IMR-90 (cell line): ENCODE data around the gene GBA3. TPM values are rescaled to one million over a fixed set of nuclear protein-coding genes. Genes with fewer than 3 reads are reported as not detected.

ENCODE experiments used
- ATAC-seq: fragments of 200-7000 bp; cut with Tn5 transposase; 2 replicates; pipeline ENCODE4 v1.9.1; 2020; ENCODE audit warnings: low read depth, mild to moderate bottlenecking, moderate library complexity
- BruUV-seq: library from RNA; stranded (reverse); fragments of 400-500 nt; replicated peaks from 2 replicates; lab custom pipeline; 2021; lab: Mats Ljungman, UMichigan
- CTCF ChIA-PET: fragments of 300-600 bp; formaldehyde crosslinking; extraction: SDS; loops from one replicate; lab custom pipeline; 2021; ENCODE audit warnings: antibody characterized with exemption; lab: Yijun Ruan, JAX
- POLR2A ChIA-PET: fragments of 300-600 bp; sonication (Branson Sonifier 250); formaldehyde crosslinking; loops from one replicate; lab custom pipeline; 2022; ENCODE audit warnings: antibody characterized with exemption; ENCODE audit not compliant: unreplicated experiment; lab: Charles Lee
- DNase-seq: peaks from one replicate; pipeline ENCODE4 v3.0.0; 2013
- H2AFZ ChIP-seq: replicated peaks from 2 replicates; pipeline ENCODE3; 2013; ENCODE audit warnings: low read length, mild to moderate bottlenecking; ENCODE audit not compliant: poor library complexity
- H2AK5ac ChIP-seq: 2 replicates; pipeline ENCODE4 v1.6.1; 2013; ENCODE audit warnings: low read depth, low read length, inconsistent platforms
- H2AK9ac ChIP-seq: replicated peaks from 2 replicates; pipeline ENCODE3; 2013; ENCODE audit warnings: mild to moderate bottlenecking, low read depth, low read length, moderate library complexity; ENCODE audit not compliant: poor library complexity
- H2BK120ac ChIP-seq: 2 replicates; pipeline ENCODE4 v1.6.1; 2013; ENCODE audit warnings: low read depth, low read length, inconsistent platforms
- H2BK15ac ChIP-seq: 3 replicates; pipeline ENCODE4 v1.6.1; 2013; ENCODE audit warnings: low read depth, low read length, inconsistent platforms
- H2BK20ac ChIP-seq: 2 replicates; pipeline ENCODE4 v1.6.1; 2013; ENCODE audit warnings: low read depth, mild to moderate bottlenecking, inconsistent platforms, low read length, moderate library complexity
- H2BK5ac ChIP-seq: 2 replicates; pipeline ENCODE4 v1.6.1; 2013; ENCODE audit warnings: mild to moderate bottlenecking, low read depth, low read length, inconsistent platforms; ENCODE audit not compliant: poor library complexity, severe bottlenecking
- H3K14ac ChIP-seq: replicated peaks from 2 replicates; pipeline ENCODE4 v1.6.1; 2013; ENCODE audit warnings: low read depth, low read length, inconsistent platforms
- H3K18ac ChIP-seq: 2 replicates; pipeline ENCODE4 v1.6.1; 2013; ENCODE audit warnings: low read depth, low read length, control low read depth
- H3K23ac ChIP-seq: 2 replicates; pipeline ENCODE4 v1.6.1; 2013; ENCODE audit warnings: low read depth, low read length, inconsistent platforms
- H3K27ac ChIP-seq: 2 replicates; pipeline ENCODE4 v1.5.1; 2013; ENCODE audit warnings: mild to moderate bottlenecking, control low read depth, low read length; ENCODE audit not compliant: insufficient read depth
- H3K27me3 ChIP-seq: 2 replicates; pipeline ENCODE4 v1.6.1; 2013; ENCODE audit warnings: low read length; ENCODE audit not compliant: control insufficient read depth, insufficient read depth
- H3K36me3 ChIP-seq: 2 replicates; pipeline ENCODE4 v1.6.1; 2013; ENCODE audit warnings: low read length, mixed read lengths; ENCODE audit not compliant: control insufficient read depth, insufficient read depth
- H3K4ac ChIP-seq: 2 replicates; pipeline ENCODE4 v1.6.1; 2013; ENCODE audit warnings: low read depth, low read length, inconsistent platforms
- H3K4me1 ChIP-seq: 2 replicates; pipeline ENCODE4 v1.6.1; 2013; ENCODE audit warnings: low read length, mixed read lengths; ENCODE audit not compliant: control insufficient read depth, insufficient read depth
- H3K4me2 ChIP-seq: 2 replicates; pipeline ENCODE4 v1.6.1; 2013; ENCODE audit warnings: low read depth, mild to moderate bottlenecking, control low read depth, low read length, moderate library complexity
- H3K4me3 ChIP-seq: 2 replicates; pipeline ENCODE4 v1.5.1; 2013; ENCODE audit warnings: low read depth, mild to moderate bottlenecking, control low read depth, low read length, moderate library complexity; ENCODE audit not compliant: insufficient read depth
- H3K56ac ChIP-seq: 2 replicates; pipeline ENCODE4 v1.6.1; 2013; ENCODE audit warnings: low read length, inconsistent platforms; ENCODE audit not compliant: insufficient read depth; ENCODE audit errors: extremely low read depth
- H3K79me1 ChIP-seq, 2 experiments: 2 replicates each; pipeline ENCODE4 v1.6.1; 2013; ENCODE audit warnings: low read length in 2 of 2, inconsistent platforms in 1 of 2, low read depth in 1 of 2
- H3K9ac ChIP-seq: 2 replicates; pipeline ENCODE4 v1.6.1; 2013; ENCODE audit warnings: low read depth, low read length, control low read depth
- H3K9me1 ChIP-seq: 2 replicates; pipeline ENCODE4 v1.6.1; 2013; ENCODE audit warnings: low read length, inconsistent platforms; ENCODE audit not compliant: insufficient read depth
- H3K9me3 ChIP-seq: 2 replicates; pipeline ENCODE4 v1.6.1; 2013; ENCODE audit warnings: low read length; ENCODE audit not compliant: control insufficient read depth, insufficient read depth
- H4K20me1 ChIP-seq: 2 replicates; pipeline ENCODE4 v1.6.1; 2013; ENCODE audit warnings: low read length, inconsistent platforms; ENCODE audit not compliant: insufficient read depth
- H4K5ac ChIP-seq: 2 replicates; pipeline ENCODE4 v1.6.1; 2013; ENCODE audit warnings: mild to moderate bottlenecking, low read depth, low read length, control low read depth
- H4K8ac ChIP-seq, 2 experiments: 2 replicates each; pipeline ENCODE4 v1.6.1; 2013; ENCODE audit warnings: low read depth in 2 of 2, low read length in 2 of 2, control low read depth in 1 of 2, inconsistent platforms in 1 of 2
- H4K91ac ChIP-seq: 2 replicates; pipeline ENCODE4 v1.6.1; 2013; ENCODE audit warnings: low read depth, low read length, inconsistent platforms; ENCODE audit not compliant: insufficient read depth
- BHLHE40 ChIP-seq: fragments of 150-350 bp; IDR thresholded peaks from 2 replicates; pipeline ENCODE4 v1.6.1; 2016; ENCODE audit warnings: mild to moderate bottlenecking, low read depth, low read length
- CEBPB ChIP-seq: IDR thresholded peaks from 2 replicates; pipeline ENCODE4 v1.6.1; 2012; ENCODE audit warnings: low read depth, low read length, improper control_type of control experiment
- CHD1 ChIP-seq: IDR thresholded peaks from 2 replicates; pipeline ENCODE4 v1.6.1; 2012; ENCODE audit warnings: low read depth, low read length, improper control_type of control experiment
- CTCF ChIP-seq: conservative IDR thresholded peaks from 2 replicates; pipeline ENCODE4 v1.5.1; 2012; ENCODE audit warnings: mild to moderate bottlenecking, low read depth, low read length, improper control_type of control experiment
- FOS ChIP-seq: fragments of 150-350 bp; IDR thresholded peaks from 2 replicates; pipeline ENCODE4 v1.6.1; 2016; ENCODE audit warnings: low read depth, low read length
- MAFK ChIP-seq: IDR thresholded peaks from 2 replicates; pipeline ENCODE4 v1.6.1; 2012; ENCODE audit warnings: low read depth, low read length, improper control_type of control experiment
- MAZ ChIP-seq: IDR thresholded peaks from 2 replicates; pipeline ENCODE4 v1.6.1; 2012; ENCODE audit warnings: low read depth, mild to moderate bottlenecking, low read length, improper control_type of control experiment, moderate library complexity, borderline replicate concordance
- MXI1 ChIP-seq: IDR thresholded peaks from 2 replicates; pipeline ENCODE4 v1.6.1; 2012; ENCODE audit warnings: low read depth, mild to moderate bottlenecking, low read length, moderate library complexity, borderline replicate concordance
- NFE2L2 ChIP-seq: fragments of 150-350 bp; IDR thresholded peaks from 2 replicates; pipeline ENCODE4 v1.6.1; 2016; ENCODE audit warnings: low read depth, mild to moderate bottlenecking, low read length
- POLR2A ChIP-seq: IDR thresholded peaks from 2 replicates; pipeline ENCODE4 v1.6.1; 2012; ENCODE audit warnings: mild to moderate bottlenecking, low read depth, low read length
- RCOR1 ChIP-seq: IDR thresholded peaks from 2 replicates; pipeline ENCODE4 v1.6.1; 2012; ENCODE audit warnings: mild to moderate bottlenecking, low read length, improper control_type of control experiment; ENCODE audit not compliant: insufficient replicate concordance
- RFX5 ChIP-seq: IDR thresholded peaks from 2 replicates; pipeline ENCODE4 v1.8.0; 2012; ENCODE audit warnings: low read depth, mild to moderate bottlenecking, low read length, moderate library complexity
- SMC3 ChIP-seq: fragments of 150-350 bp; IDR thresholded peaks from 2 replicates; pipeline ENCODE4 v1.6.1; 2016; ENCODE audit warnings: low read depth, mild to moderate bottlenecking, antibody characterized with exemption, low read length, moderate library complexity
- USF2 ChIP-seq: fragments of 150-350 bp; IDR thresholded peaks from 2 replicates; pipeline ENCODE4 v1.6.1; 2017; ENCODE audit warnings: mild to moderate bottlenecking, antibody characterized with exemption, low read length, low read depth
- WGBS, 2 experiments: methylation state at CpG; one replicate each; pipeline versions ENCODE4 v1.1.5 to v1.1.7; 2013; ENCODE audit warnings: missing lambda C conversion rate in 2 of 2; ENCODE audit not compliant: insufficient read length in 1 of 2; ENCODE audit errors: extremely low coverage in 2 of 2; 5-methylcytosine and 5-hydroxymethylcytosine counted together
- dilution Hi-C: fragments of 300-500 bp; cut with HindIII; formaldehyde crosslinking; loops from one replicate; pipeline ENCODE4 v1.14.3; 2018; ENCODE audit warnings: low sequenced_read_pairs; ENCODE audit not compliant: unreplicated experiment
- in situ Hi-C: fragments of 300-500 bp; cut with MboI; formaldehyde crosslinking; loops from 3 replicates; pipeline ENCODE4 v1.14.3; 2019; ENCODE audit warnings: low sequenced_read_pairs, inconsistent platforms, mixed read lengths
- intact Hi-C: fragments of 100-400 bp; cut with micrococcal nuclease; formaldehyde crosslinking; loops from 2 replicates; pipeline ENCODE4 v1.10.0; 2022
- polyA plus RNA-seq, 3 experiments: library from polyadenylated mRNA; depleted of rRNA; stranded (reverse); fragments of >200 nt; gene quantifications; 2 replicates each; pipeline ENCODE4 v1.2.3, GENCODE V29; 2012; ENCODE audit warnings: low replicate concordance in 1 of 3
- total RNA-seq: library from RNA; depleted of rRNA; stranded (reverse); fragments of >200 nt; gene quantifications from 2 replicates; pipeline ENCODE4 v1.2.3, GENCODE V29; 2012
- TF ChIP-seq, protein P1 (sequence below): fragments of 150-350 bp; IDR thresholded peaks from 2 replicates; pipeline ENCODE4 v1.6.1; 2016; ENCODE audit warnings: low read depth, mild to moderate bottlenecking, low read length, moderate library complexity, borderline replicate concordance

Gene GBA3
- total and polyA plus RNA-seq, 2 of the 4 experiments (the other 2 are of a cell fraction) = not detected

- WGBS, 2 experiments = 80% methylated on average over 1 of the region's 3 CpGs; no CpG with 5 or more reads in 1 of the 2 experiments
- no peak overlapping the region for H3K56ac ChIP-seq
- H3K27ac ChIP-seq = no peak overlapping the region
- dilution Hi-C loops = no loop called here
- H3K23ac ChIP-seq = no peak overlapping the region
- H3K4me1 ChIP-seq = no peaks in the 10 kb centered on the region
- no peak for ATAC-seq
- no peak overlapping the region for H2BK20ac ChIP-seq
- no peak overlapping the region for H2BK15ac ChIP-seq
- H4K20me1 ChIP-seq = no peaks in the 10 kb centered on the region
- no peak overlapping the region for H4K91ac ChIP-seq
- no peak overlapping the region for H2BK5ac ChIP-seq
- POLR2A ChIA-PET = no interaction called here
- H3K14ac ChIP-seq = no peak overlapping the region
- no peak for DNase-seq
- H3K36me3 ChIP-seq = no peaks in the 10 kb centered on the region
- intact Hi-C loops = no loop called here
- H3K27me3 ChIP-seq = no peaks in the 10 kb centered on the region; the same call in 1 of the 2 replicates
- H4K5ac ChIP-seq = no peak overlapping the region
- no peaks in the 10 kb centered on the region for H3K79me1 ChIP-seq
- H2AFZ ChIP-seq = no peak overlapping the region
- no peaks in the 10 kb centered on the region for H3K9me3 ChIP-seq
- H3K9me1 ChIP-seq = no peaks in the 10 kb centered on the region
- CTCF ChIA-PET = no interaction called here
- in situ Hi-C loops = no loop called here
- no peak overlapping the region for H2AK5ac ChIP-seq
- no peak for TF ChIP-seq POLR2A
- no peak for TF ChIP-seq CTCF
- TF ChIP-seq RFX5 = no peak
- TF ChIP-seq FOS = no peak
- TF ChIP-seq MXI1 = no peak
- TF ChIP-seq USF2 = no peak
- TF ChIP-seq MAFK = no peak
- no peak for TF ChIP-seq CEBPB
- no peak for TF ChIP-seq CHD1
- TF ChIP-seq RCOR1 = no peak
- TF ChIP-seq NFE2L2 = no peak
- TF ChIP-seq MAZ = no peak
- no peak for TF ChIP-seq BHLHE40
- TF ChIP-seq SMC3 = no peak
- TF ChIP-seq, protein P1, sequence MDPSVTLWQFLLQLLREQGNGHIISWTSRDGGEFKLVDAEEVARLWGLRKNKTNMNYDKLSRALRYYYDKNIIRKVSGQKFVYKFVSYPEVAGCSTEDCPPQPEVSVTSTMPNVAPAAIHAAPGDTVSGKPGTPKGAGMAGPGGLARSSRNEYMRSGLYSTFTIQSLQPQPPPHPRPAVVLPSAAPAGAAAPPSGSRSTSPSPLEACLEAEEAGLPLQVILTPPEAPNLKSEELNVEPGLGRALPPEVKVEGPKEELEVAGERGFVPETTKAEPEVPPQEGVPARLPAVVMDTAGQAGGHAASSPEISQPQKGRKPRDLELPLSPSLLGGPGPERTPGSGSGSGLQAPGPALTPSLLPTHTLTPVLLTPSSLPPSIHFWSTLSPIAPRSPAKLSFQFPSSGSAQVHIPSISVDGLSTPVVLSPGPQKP = no peak
- BruUV-seq = no TSS peak
- no peak overlapping the region for H3K4ac ChIP-seq
- H2BK120ac ChIP-seq = no peak overlapping the region
- H3K18ac ChIP-seq = no peak overlapping the region
- H3K9ac ChIP-seq = no peak overlapping the region
- H4K8ac ChIP-seq = no peak overlapping the region
- no peak overlapping the region for H3K4me3 ChIP-seq
- no peak overlapping the region for H2AK9ac ChIP-seq
- H3K4me2 ChIP-seq = no peak overlapping the region
Measured at GRCh38 chr4:22689428-22689827, 3.3 kb upstream of the GBA3 start.
